ENCODE measurements around the gene NXPH4. TPM values are rescaled to one million over a fixed set of nuclear protein-coding genes. Genes with fewer than 3 reads are reported as not detected.

Gene NXPH4
- total RNA-seq, 1 donor from 2014 or later = not detected

GRCh38 chr12:57195186-57195585 lies 21.4 kb upstream of the NXPH4 start:
- Histone ChIP-seq H3K27me3 (ENCODE audit: low read depth) (no peaks in the 10 kb centered on the region), H3K27ac (no peak overlapping the region), H3K4me1 (peaks cover 6% of the 10 kb centered on the region), H3K36me3 (peaks cover 91% of the 10 kb centered on the region), H3K4me3 (no peak overlapping the region), H3K9me3 (no peaks in the 10 kb centered on the region)
- intact Hi-C loops (cut with DNase I) = no loop called here
- no peak for TF ChIP-seq CTCF (IDR thresholded peaks at IDR 0.05)
- no peak for ATAC-seq
- no peak for DNase-seq

DNA sequence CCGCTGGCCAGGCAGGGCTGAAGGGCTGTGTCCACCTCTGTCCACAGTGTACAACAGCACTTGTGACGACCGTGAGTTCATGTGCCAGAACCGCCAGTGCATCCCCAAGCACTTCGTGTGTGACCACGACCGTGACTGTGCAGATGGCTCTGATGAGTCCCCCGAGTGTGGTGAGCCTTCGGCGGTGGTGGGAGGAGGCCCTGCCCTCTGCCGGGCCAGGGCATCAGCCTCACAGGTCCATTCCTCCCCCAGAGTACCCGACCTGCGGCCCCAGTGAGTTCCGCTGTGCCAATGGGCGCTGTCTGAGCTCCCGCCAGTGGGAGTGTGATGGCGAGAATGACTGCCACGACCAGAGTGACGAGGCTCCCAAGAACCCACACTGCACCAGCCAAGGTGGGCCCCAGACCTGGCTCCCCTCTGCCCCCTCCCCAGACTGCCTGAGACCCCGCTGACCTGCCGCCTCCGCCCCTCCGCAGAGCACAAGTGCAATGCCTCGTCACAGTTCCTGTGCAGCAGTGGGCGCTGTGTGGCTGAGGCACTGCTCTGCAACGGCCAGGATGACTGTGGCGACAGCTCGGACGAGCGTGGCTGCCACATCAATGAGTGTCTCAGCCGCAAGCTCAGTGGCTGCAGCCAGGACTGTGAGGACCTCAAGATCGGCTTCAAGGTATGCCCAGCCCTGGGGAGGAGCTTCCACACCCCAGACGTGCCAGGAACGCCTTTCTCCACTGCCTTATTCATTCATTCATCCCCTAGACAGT lies 20.8 kb upstream of the NXPH4 start:
- no peak for TF ChIP-seq CTCF (IDR thresholded peaks at IDR 0.05)
- H3K4me1 ChIP-seq = no peaks in the 10 kb centered on the region
- no peaks in the 10 kb centered on the region for H3K9me3 ChIP-seq
- peaks cover 91% of the 10 kb centered on the region for H3K36me3 ChIP-seq
- ATAC-seq = no peak
- no peak overlapping the region for H3K4me3 ChIP-seq
- DNase-seq = no peak
- H3K27ac ChIP-seq = no peak overlapping the region
- intact Hi-C loops (cut with DNase I) = no loop called here
- no peaks in the 10 kb centered on the region for H3K27me3 ChIP-seq (ENCODE audit: low read depth)

- H3K4me1 ChIP-seq = no peaks in the 10 kb centered on the region
- intact Hi-C loops (cut with DNase I) = no loop called here
- H3K27ac ChIP-seq = no peak overlapping the region
- peaks cover 93% of the 10 kb centered on the region for H3K36me3 ChIP-seq
- H3K9me3 ChIP-seq = no peaks in the 10 kb centered on the region
- no peak overlapping the region for H3K4me3 ChIP-seq
- H3K27me3 ChIP-seq (ENCODE audit: low read depth) = no peaks in the 10 kb centered on the region
- no peak for ATAC-seq
- TF ChIP-seq CTCF (IDR thresholded peaks at IDR 0.05) = no peak
- DNase-seq = no peak
Measured at GRCh38 chr12:57196439-57196838, 20.2 kb upstream of the NXPH4 start.

DNA sequence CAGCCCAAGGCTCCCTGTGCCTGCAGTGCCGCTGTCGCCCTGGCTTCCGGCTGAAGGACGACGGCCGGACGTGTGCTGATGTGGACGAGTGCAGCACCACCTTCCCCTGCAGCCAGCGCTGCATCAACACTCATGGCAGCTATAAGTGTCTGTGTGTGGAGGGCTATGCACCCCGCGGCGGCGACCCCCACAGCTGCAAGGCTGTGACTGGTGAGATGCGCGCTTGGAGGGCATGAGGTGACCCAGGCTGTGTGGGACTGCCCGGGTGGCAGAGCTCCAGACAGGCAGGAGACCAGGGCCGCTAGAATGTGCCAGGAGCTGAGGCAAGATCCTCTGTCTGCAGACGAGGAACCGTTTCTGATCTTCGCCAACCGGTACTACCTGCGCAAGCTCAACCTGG lies 19.6 kb upstream of the NXPH4 start:
- no peaks in the 10 kb centered on the region for H3K27me3 ChIP-seq (ENCODE audit: low read depth)
- intact Hi-C loops (cut with DNase I) = no loop called here
- no peak overlapping the region for H3K27ac ChIP-seq
- ATAC-seq (no peak), DNase-seq (no peak)
- no peak overlapping the region for H3K4me3 ChIP-seq
- TF ChIP-seq CTCF (IDR thresholded peaks at IDR 0.05) = no peak
- peaks cover 98% of the 10 kb centered on the region for H3K36me3 ChIP-seq
- H3K4me1 ChIP-seq = no peaks in the 10 kb centered on the region
- no peaks in the 10 kb centered on the region for H3K9me3 ChIP-seq

GRCh38 chr12:57198329-57198728 lies 18.3 kb upstream of the NXPH4 start:
- no peak for TF ChIP-seq CTCF (IDR thresholded peaks at IDR 0.05)
- DNase-seq = no peak

More at GRCh38 chr12:57198329-57198728, 18.3 kb upstream of the NXPH4 start:
- H3K9me3 ChIP-seq = no peaks in the 10 kb centered on the region
- no peak for ATAC-seq
- intact Hi-C loops (cut with DNase I) = no loop called here
- H3K4me3 ChIP-seq = no peak overlapping the region
- peaks cover 98% of the 10 kb centered on the region for H3K36me3 ChIP-seq
- no peaks in the 10 kb centered on the region for H3K4me1 ChIP-seq
- H3K27me3 ChIP-seq (ENCODE audit: low read depth) = no peaks in the 10 kb centered on the region
- no peak overlapping the region for H3K27ac ChIP-seq
